ENCODE results near the gene TADA2B. TPM values are rescaled to one million over a fixed set of nuclear protein-coding genes. Genes with fewer than 3 reads are reported as not detected.
A peak's percentile ranks its signal among the peaks of the same experiment; 100 is the strongest.

The TADA2B gene
- total RNA-seq, 2 donors from 2014 or later = 17.3 to 17.5 TPM

DNA sequence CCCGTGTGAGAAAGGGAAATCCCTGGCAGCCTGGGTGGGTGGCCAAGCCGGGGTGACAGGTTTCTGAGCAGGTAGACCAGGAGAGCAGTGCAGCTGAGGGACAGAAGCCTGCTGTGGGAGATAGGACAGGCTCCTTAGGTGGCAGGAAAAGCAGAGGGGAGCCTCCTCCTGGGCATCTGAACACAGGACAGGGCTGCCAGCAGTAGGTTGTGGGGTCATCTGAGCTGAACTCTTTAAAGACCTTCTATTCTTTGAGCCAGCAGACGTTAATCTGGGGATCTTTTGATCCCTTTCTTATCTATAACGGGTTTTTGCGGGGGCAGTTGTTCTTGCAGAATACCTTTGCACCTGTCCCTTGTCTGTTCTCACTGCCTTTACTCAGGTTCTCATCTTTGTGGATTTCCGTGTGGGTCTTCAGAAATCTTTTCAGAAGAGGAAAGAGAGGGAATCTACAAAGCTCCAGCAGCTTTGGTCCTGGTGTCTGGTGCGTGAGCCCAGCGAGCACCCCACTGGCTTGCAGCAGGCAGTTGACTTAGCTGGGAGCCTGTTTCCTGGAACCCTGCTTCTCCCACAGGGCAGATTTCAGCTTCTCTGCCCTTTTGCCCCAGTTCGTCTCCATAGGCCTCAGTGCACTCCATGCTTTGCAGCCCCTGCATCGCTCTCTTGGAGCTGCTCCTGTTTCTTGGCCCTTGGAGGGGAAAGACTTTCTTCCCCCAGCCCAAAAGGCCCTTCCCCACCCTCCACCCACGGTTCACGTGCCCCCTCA, 35.8 kb upstream of the TADA2B start:
- Mint-ChIP-seq H3K36me3 (ENCODE audit: low read depth) (peaks cover 47% of the 10 kb centered on the region), H3K27ac (peak overlapping the region; percentile 31), H3K4me3 (no peak overlapping the region), H3K4me1 (peaks cover 59% of the 10 kb centered on the region), H3K9me3 (no peaks in the 10 kb centered on the region), H3K27me3 (ENCODE audit: insufficient read depth) (no peaks in the 10 kb centered on the region)
- H3K36me3 ChIP-seq (ENCODE audit: control insufficient read depth, insufficient read depth, low read length) = peaks cover 65% of the 10 kb centered on the region
- no peaks in the 10 kb centered on the region for H3K27me3 ChIP-seq (ENCODE audit: control insufficient read depth, insufficient read depth, low read length, poor library complexity, severe bottlenecking)
- 55 to 73% methylated on average over 6 to 12 of the region's 12 CpGs for WGBS, 2 experiments (ENCODE audit: insufficient coverage in 1 of 2, insufficient read length in 1 of 2)
- peaks cover 33% of the 10 kb centered on the region for H3K4me1 ChIP-seq (ENCODE audit: control insufficient read depth, insufficient read depth, low read length)
- peak; percentile 65 for TF ChIP-seq CTCF (conservative IDR thresholded peaks at IDR 0.05)
- peak overlapping the region; percentile 47 for H3K9ac ChIP-seq (ENCODE audit: extremely low read depth, low read length, poor library complexity, severe bottlenecking)
- H3K9me3 ChIP-seq (ENCODE audit: control insufficient read depth, low read length) = no peaks in the 10 kb centered on the region
- H3K27ac ChIP-seq (ENCODE audit: low read depth, low read length) = peak overlapping the region; percentile 25
- H3K4me3 ChIP-seq (ENCODE audit: low read length) = peak overlapping the region; percentile 12
- peak; percentile 72 for DNase-seq

GRCh38 chr4:7007944-7008343, 35.2 kb upstream of the TADA2B start:
- H3K4me3 Mint-ChIP-seq = no peak overlapping the region

GRCh38 chr4:7009564-7009963, 33.6 kb upstream of the TADA2B start:
- no peak overlapping the region for H3K27ac ChIP-seq (ENCODE audit: low read depth, low read length)
- H3K9ac ChIP-seq (ENCODE audit: extremely low read depth, low read length, poor library complexity, severe bottlenecking) = no peak overlapping the region
- Mint-ChIP-seq H3K4me1 (peaks cover 46% of the 10 kb centered on the region), H3K27me3 (ENCODE audit: insufficient read depth) (no peaks in the 10 kb centered on the region), H3K27ac (no peak overlapping the region), H3K36me3 (ENCODE audit: low read depth) (peaks cover 54% of the 10 kb centered on the region), H3K9me3 (no peaks in the 10 kb centered on the region), H3K4me3 (no peak overlapping the region)
- no peak for DNase-seq
- peaks cover 29% of the 10 kb centered on the region for H3K4me1 ChIP-seq (ENCODE audit: control insufficient read depth, insufficient read depth, low read length)
- H3K27me3 ChIP-seq (ENCODE audit: control insufficient read depth, insufficient read depth, low read length, poor library complexity, severe bottlenecking) = no peaks in the 10 kb centered on the region
- no peak for TF ChIP-seq CTCF (conservative IDR thresholded peaks at IDR 0.05)
- no peak overlapping the region for H3K4me3 ChIP-seq (ENCODE audit: low read length)
- WGBS, 2 experiments (ENCODE audit: insufficient coverage in 1 of 2, insufficient read length in 1 of 2) = 92 to 97% methylated on average over 5 of the region's 5 CpGs
- peaks cover 65% of the 10 kb centered on the region for H3K36me3 ChIP-seq (ENCODE audit: control insufficient read depth, insufficient read depth, low read length)
- no peaks in the 10 kb centered on the region for H3K9me3 ChIP-seq (ENCODE audit: control insufficient read depth, low read length)

More at GRCh38 chr4:7007944-7008343, 35.2 kb upstream of the TADA2B start:
- H3K36me3 Mint-ChIP-seq (ENCODE audit: low read depth) = peaks cover 45% of the 10 kb centered on the region
- DNase-seq = peak; percentile 67
- Histone ChIP-seq H3K4me1 (ENCODE audit: control insufficient read depth, insufficient read depth, low read length) (peaks cover 33% of the 10 kb centered on the region), H3K27me3 (ENCODE audit: control insufficient read depth, insufficient read depth, low read length, poor library complexity, severe bottlenecking) (no peaks in the 10 kb centered on the region), H3K27ac (ENCODE audit: low read depth, low read length) (peak overlapping the region; percentile 25), H3K4me3 (ENCODE audit: low read length) (peak overlapping the region; percentile 12), H3K36me3 (ENCODE audit: control insufficient read depth, insufficient read depth, low read length) (peaks cover 66% of the 10 kb centered on the region), H3K9ac (ENCODE audit: extremely low read depth, low read length, poor library complexity, severe bottlenecking) (peak overlapping the region; percentile 47), H3K9me3 (ENCODE audit: control insufficient read depth, low read length) (no peaks in the 10 kb centered on the region)
- H3K9me3 Mint-ChIP-seq = no peaks in the 10 kb centered on the region
- TF ChIP-seq CTCF (conservative IDR thresholded peaks at IDR 0.05) = no peak
- WGBS, 2 experiments (ENCODE audit: insufficient coverage in 1 of 2, insufficient read length in 1 of 2) = 65 to 80% methylated on average over 2 of the region's 2 CpGs
- no peak overlapping the region for H3K27ac Mint-ChIP-seq
- H3K27me3 Mint-ChIP-seq (ENCODE audit: insufficient read depth) = no peaks in the 10 kb centered on the region
- H3K4me1 Mint-ChIP-seq = peaks cover 59% of the 10 kb centered on the region
